BE2C (cell line): Measurements from ENCODE around the gene HACE1.
"Not testable (repeated sequence)": the region's sequence is repeated elsewhere in the genome, so short reads cannot be mapped to it uniquely, and the experiment has no call there.

ENCODE experiments used
- DNase-seq: peaks from one replicate; pipeline ENCODE4 v3.0.0-alpha.2; 2020
- H3K27me3 ChIP-seq: fragments of 250-450 bp; sonication (Bioruptor Pico); 2 replicates; pipeline ENCODE4 v1.5.1; 2020; ENCODE audit warnings: mild to moderate bottlenecking
- H3K36me3 ChIP-seq: fragments of 250-450 bp; sonication (Bioruptor Pico); 2 replicates; pipeline ENCODE4 v1.5.1; 2020; ENCODE audit warnings: mild to moderate bottlenecking
- H3K4me1 ChIP-seq: fragments of 250-450 bp; sonication (Bioruptor Pico); 2 replicates; pipeline ENCODE4 v1.5.1; 2020
- H3K4me3 ChIP-seq: 2 replicates; pipeline ENCODE4 v1.5.1; 2011; ENCODE audit warnings: low read depth, low read length
- H3K9me3 ChIP-seq: fragments of 250-450 bp; sonication (Bioruptor Pico); 2 replicates; pipeline ENCODE4 v1.5.1; 2020
- TF ChIP-seq, protein P1 (sequence below): IDR thresholded peaks from 2 replicates; pipeline ENCODE4 v1.5.1; 2012; ENCODE audit warnings: mild to moderate bottlenecking, low read depth, low read length

Gene HACE1

DNA sequence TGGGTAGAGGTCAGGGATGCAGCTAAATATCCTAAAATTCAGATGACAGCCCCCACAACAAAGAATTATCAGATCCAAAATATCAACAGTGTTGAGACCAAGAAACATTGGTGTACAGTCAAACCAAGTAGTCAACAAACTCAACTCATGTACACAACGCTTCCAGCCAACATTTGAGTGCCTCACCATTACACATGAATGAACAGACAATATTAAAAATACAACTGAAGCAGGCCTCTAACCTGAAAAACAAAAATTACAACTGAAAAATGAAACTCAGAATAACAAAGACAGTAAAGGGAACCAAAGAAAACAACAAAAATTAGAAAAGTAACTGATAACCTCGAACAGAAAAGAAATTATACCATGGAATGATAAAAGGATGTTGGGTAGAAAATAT, 46.2 kb downstream of the HACE1 start:
- H3K36me3 ChIP-seq = no peaks in the 10 kb centered on the region
- H3K9me3 ChIP-seq = no peaks in the 10 kb centered on the region
- no peak overlapping the region for H3K4me3 ChIP-seq
- DNase-seq = no peak
- TF ChIP-seq, protein P1, sequence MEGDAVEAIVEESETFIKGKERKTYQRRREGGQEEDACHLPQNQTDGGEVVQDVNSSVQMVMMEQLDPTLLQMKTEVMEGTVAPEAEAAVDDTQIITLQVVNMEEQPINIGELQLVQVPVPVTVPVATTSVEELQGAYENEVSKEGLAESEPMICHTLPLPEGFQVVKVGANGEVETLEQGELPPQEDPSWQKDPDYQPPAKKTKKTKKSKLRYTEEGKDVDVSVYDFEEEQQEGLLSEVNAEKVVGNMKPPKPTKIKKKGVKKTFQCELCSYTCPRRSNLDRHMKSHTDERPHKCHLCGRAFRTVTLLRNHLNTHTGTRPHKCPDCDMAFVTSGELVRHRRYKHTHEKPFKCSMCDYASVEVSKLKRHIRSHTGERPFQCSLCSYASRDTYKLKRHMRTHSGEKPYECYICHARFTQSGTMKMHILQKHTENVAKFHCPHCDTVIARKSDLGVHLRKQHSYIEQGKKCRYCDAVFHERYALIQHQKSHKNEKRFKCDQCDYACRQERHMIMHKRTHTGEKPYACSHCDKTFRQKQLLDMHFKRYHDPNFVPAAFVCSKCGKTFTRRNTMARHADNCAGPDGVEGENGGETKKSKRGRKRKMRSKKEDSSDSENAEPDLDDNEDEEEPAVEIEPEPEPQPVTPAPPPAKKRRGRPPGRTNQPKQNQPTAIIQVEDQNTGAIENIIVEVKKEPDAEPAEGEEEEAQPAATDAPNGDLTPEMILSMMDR = no peak
- no peaks in the 10 kb centered on the region for H3K4me1 ChIP-seq
- H3K27me3 ChIP-seq = no peaks in the 10 kb centered on the region

GRCh38 chr6:104809116-104809515, 50.6 kb downstream of the HACE1 start:
- Histone ChIP-seq H3K36me3 (no peaks in the 10 kb centered on the region), H3K4me3 (no peak overlapping the region)
- TF ChIP-seq, protein P1 = no peak

DNA sequence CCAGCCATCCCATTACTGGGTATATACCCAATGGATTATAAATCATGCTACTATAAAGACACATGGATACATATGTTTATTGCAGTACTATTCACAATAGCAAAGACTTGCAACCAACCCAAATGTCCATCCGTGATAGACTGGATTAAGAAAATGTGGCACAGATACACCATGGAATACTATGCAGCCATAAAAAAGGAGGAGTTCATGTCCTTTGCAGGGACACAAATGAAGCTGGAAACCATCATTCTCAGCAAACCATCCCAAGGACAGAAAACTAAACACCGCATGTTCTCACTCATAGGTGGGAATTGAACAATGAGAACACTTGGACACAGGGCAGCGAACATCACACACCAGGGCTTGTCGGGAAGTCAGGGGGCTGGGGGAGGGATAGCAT, 54.4 kb downstream of the HACE1 start:
- not testable (repeated sequence) for H3K4me1 ChIP-seq, H3K9me3 ChIP-seq, DNase-seq, H3K36me3 ChIP-seq, H3K4me3 ChIP-seq, H3K27me3 ChIP-seq

More at GRCh38 chr6:104809116-104809515, 50.6 kb downstream of the HACE1 start:
- Histone ChIP-seq H3K27me3 (no peaks in the 10 kb centered on the region), H3K4me1 (no peaks in the 10 kb centered on the region), H3K9me3 (no peaks in the 10 kb centered on the region; the same call in 1 of the 2 replicates)
- DNase-seq = no peak

DNA sequence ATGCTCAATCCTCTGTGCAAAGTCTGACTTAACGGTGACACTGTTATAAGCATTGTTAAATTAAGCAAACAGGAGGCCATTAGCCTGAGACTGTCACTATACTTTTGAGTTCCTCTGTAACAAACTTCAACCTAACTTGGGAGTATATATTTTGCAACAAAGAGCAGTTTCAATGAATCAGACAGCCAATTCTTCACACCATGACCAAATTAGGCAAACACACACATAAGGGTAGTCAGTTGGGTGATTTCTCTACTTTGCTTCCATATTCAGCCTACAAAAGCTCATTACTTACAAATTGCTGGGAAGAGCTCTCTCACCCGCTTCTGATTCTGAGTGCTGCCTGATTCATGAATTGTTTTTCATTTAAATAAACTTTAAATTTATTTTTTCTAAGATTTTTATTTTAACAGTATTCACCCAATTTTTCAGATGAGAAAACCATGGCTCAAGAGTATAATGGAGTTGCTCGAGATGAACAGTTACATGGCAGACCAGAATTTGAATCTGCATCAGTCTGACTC, 60.5 kb downstream of the HACE1 start:
- no peak for DNase-seq
- Histone ChIP-seq H3K27me3 (no peaks in the 10 kb centered on the region), H3K36me3 (0 out of 2 replicates have a peak, but pooled peaks cover 3% of the 10 kb centered on the region), H3K4me1 (no peaks in the 10 kb centered on the region), H3K9me3 (no peaks in the 10 kb centered on the region; the same call in 1 of the 2 replicates), H3K4me3 (no peak overlapping the region)
- TF ChIP-seq, protein P1 = no peak

GRCh38 chr6:104796031-104796785, 63.5 kb downstream of the HACE1 start:
- Histone ChIP-seq H3K27me3 (no peaks in the 10 kb centered on the region), H3K9me3 (no peaks in the 10 kb centered on the region; the same call in 1 of the 2 replicates), H3K4me1 (no peaks in the 10 kb centered on the region; the same call in 1 of the 2 replicates), H3K4me3 (no peak overlapping the region), H3K36me3 (0 out of 2 replicates have a peak, but pooled peaks cover 3% of the 10 kb centered on the region)
- TF ChIP-seq, protein P1 = no peak
- no peak for DNase-seq

GRCh38 chr6:104795363-104795762, 64.4 kb downstream of the HACE1 start:
- TF ChIP-seq, protein P1 = no peak
- no peak for DNase-seq
- H3K4me1 ChIP-seq = no peaks in the 10 kb centered on the region; the same call in 1 of the 2 replicates

More at GRCh38 chr6:104795363-104795762, 64.4 kb downstream of the HACE1 start:
- Histone ChIP-seq H3K36me3 (0 out of 2 replicates have a peak, but pooled peaks cover 3% of the 10 kb centered on the region), H3K4me3 (no peak overlapping the region), H3K27me3 (no peaks in the 10 kb centered on the region), H3K9me3 (no peaks in the 10 kb centered on the region; the same call in 1 of the 2 replicates)
